Kidney epithelial cell (primary cell): Measurements from ENCODE around the gene DPYSL4. TPM values are rescaled to one million over a fixed set of nuclear protein-coding genes. Genes with fewer than 3 reads are reported as not detected.

Experiments
- DNase-seq: peaks from one replicate; pipeline ENCODE4 v3.0.0-alpha.2; 2010; ENCODE audit warnings: low read depth
- H3K27me3 ChIP-seq: 2 replicates; pipeline ENCODE4 v1.6.0; 2011; ENCODE audit warnings: low read length; ENCODE audit not compliant: control insufficient read depth, insufficient read depth
- H3K36me3 ChIP-seq: 2 replicates; pipeline ENCODE4 v1.5.1; 2011; ENCODE audit warnings: low read length; ENCODE audit not compliant: control insufficient read depth, insufficient read depth
- H3K4me3 ChIP-seq: 2 replicates; pipeline ENCODE4 v1.5.1; 2011; ENCODE audit warnings: low read depth, mild to moderate bottlenecking, control low read depth, low read length
- total RNA-seq: library from RNA; depleted of rRNA; stranded (reverse); fragments of >200 nt; gene quantifications from 2 replicates; pipeline ENCODE4 v1.2.3, GENCODE V29; 2015
- TF ChIP-seq, protein P1 (sequence below): IDR thresholded peaks from 2 replicates; pipeline ENCODE4 v1.5.1; 2011; ENCODE audit warnings: mild to moderate bottlenecking, moderate library complexity, low read length, control low read depth, inconsistent platforms; ENCODE audit not compliant: insufficient read depth, poor library complexity, severe bottlenecking

Gene DPYSL4
- total RNA-seq, 1 donor from 2014 or later = 15.3 TPM

DNA sequence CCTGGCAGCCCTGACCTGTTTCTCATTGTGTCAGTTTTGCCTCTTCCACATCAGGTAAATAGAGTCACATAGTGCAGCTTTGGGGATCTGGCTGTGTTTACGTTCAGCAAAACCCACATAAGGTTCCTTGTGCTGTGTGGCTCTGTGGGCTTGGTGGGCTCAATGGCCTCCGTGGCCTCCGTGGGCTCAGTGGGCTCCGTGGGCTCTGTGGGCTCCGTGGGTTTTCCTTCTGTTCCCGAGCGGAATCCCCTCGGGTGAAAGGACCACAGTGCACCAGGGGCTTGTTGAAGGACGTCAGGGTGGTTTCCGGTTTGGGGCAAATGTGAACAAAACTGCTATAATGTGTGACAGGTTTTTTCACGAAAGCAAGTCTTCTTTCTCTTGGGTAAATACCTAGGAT is 12.5 kb upstream of the DPYSL4 start:
- Histone ChIP-seq H3K4me3 (no peak overlapping the region), H3K36me3 (no peaks in the 10 kb centered on the region), H3K27me3 (peaks cover 45% of the 10 kb centered on the region)
- DNase-seq = no peak
- TF ChIP-seq, protein P1, sequence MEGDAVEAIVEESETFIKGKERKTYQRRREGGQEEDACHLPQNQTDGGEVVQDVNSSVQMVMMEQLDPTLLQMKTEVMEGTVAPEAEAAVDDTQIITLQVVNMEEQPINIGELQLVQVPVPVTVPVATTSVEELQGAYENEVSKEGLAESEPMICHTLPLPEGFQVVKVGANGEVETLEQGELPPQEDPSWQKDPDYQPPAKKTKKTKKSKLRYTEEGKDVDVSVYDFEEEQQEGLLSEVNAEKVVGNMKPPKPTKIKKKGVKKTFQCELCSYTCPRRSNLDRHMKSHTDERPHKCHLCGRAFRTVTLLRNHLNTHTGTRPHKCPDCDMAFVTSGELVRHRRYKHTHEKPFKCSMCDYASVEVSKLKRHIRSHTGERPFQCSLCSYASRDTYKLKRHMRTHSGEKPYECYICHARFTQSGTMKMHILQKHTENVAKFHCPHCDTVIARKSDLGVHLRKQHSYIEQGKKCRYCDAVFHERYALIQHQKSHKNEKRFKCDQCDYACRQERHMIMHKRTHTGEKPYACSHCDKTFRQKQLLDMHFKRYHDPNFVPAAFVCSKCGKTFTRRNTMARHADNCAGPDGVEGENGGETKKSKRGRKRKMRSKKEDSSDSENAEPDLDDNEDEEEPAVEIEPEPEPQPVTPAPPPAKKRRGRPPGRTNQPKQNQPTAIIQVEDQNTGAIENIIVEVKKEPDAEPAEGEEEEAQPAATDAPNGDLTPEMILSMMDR = no peak

DNA sequence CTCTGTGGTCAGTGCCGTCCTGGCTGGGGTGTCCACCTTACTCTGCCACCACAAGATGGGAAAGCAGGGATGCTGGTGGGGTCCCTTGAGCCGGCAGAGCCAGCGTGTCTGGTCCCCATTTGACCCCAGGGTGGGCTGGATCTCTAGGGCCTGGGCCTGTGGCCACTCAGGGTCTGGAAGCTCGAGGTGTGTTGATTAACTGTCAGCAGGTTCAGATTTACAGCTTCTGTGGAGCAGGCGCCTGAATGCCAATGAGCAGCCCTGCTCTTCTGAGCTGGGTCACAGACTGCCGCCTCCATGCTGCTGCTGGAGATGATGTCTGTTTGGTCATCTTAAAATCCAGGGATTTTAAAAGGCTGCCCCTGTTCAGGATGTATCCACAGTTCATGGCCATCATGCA is 11.3 kb upstream of the DPYSL4 start:
- TF ChIP-seq, protein P1 = no peak
- H3K4me3 ChIP-seq = no peak overlapping the region
- no peak for DNase-seq
- no peaks in the 10 kb centered on the region for H3K36me3 ChIP-seq
- peaks cover 43% of the 10 kb centered on the region for H3K27me3 ChIP-seq

DNA sequence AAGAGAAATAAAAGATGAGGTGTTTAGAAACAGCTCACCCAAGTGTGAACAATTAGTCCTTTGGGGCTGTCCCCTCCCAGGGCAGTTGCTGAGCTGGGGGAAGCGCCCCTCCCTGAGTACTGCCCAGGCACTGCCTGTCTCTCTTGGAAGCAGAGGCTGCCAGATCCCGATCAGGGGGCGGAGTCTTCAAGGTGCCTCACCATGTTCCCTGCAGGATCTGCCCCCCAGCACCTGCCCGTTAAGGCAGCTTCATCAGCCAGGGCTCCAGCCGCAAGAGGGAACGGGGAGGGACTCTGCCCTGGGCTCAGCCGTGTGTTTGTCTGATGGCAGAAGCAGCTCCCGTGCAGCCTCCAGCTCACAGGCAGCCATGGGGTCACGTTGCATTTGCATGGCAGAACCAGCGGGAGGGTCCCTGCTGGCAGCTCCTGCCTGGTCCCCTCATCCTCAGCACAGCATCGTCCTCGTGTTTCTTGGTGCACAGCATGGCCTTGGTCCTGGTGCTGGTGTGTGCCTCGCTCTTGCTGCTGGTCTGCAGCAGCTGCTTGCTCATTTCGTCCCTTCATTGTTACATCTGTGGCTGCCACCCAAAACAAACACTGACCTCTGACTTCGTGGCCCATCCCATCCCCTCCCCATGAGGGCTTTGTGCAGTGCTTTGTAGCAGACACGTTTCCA is 10.7 kb upstream of the DPYSL4 start:
- H3K4me3 ChIP-seq = no peak overlapping the region
- TF ChIP-seq, protein P1 = no peak
- DNase-seq = no peak
- peaks cover 37% of the 10 kb centered on the region for H3K27me3 ChIP-seq
- no peaks in the 10 kb centered on the region for H3K36me3 ChIP-seq

DNA sequence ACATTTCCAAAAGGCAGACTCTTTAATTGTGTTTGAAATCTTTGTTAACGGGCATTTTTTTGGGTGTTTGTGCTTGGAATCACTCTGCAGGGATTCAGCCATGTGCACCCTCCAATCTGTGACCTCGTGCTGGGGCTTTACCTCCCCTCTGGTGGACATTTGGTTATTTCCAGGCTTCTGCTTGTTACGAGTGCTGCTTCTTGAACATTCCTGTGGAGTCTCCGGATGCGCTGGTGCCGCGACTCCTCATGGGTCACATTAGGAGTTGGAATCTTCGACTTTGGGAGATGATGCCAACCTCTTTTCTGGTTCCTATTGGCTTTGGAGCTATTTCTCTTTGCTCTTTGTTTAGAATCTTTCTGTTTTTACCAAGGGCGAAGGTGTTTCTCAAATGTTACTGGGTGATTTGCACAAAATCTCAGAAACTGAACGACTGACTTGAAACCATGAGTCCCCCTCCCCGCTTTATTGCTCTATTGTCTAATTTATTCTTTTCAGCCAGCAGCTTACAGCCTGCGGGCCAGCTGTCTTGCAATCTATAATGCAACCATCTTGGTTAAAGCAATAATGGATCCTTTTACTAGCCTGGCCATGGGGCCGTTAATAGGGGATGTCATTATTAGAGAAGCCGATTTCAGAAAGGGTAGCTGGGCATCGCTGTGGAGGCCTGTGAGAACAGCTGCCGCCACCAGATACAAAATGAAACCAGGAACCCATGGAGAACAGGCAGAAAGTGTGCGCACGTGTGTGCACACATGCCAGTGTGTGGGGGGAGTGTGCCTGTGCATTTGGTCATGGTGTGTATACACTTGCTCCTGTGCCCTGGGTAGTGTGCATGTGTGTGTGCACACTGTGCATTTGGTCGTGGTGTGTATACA is 9.9 kb upstream of the DPYSL4 start:
- TF ChIP-seq, protein P1 = no peak
- Histone ChIP-seq H3K4me3 (no peak overlapping the region), H3K27me3 (peaks cover 35% of the 10 kb centered on the region), H3K36me3 (no peaks in the 10 kb centered on the region)
- no peak for DNase-seq

DNA sequence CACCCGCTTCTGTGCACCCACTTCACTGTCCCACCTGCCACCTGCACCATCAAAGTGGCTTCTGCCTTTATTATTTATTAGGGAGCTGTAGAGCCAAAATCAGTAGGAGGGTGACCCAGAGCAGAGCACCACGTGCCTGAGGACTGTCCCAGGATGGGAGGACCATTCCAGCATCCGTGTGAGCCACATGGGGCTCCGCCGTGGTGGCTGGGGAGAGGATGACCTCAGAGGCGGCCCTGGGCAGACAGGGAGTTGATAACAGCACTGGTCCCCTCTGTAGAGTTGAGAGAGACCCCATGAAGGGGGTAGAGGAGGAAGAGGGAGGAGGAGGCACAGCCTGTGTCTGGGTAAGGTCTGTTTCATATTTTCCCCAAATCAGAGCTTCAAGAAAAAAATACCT is 8.7 kb upstream of the DPYSL4 start:
- no peak for DNase-seq
- H3K36me3 ChIP-seq = no peaks in the 10 kb centered on the region
- TF ChIP-seq, protein P1 = no peak
- H3K27me3 ChIP-seq = peaks cover 39% of the 10 kb centered on the region
- no peak overlapping the region for H3K4me3 ChIP-seq
